C4-2B (cell line): ENCODE measurements around the gene MAMSTR.
A peak's percentile ranks its signal among the peaks of the same experiment; 100 is the strongest.
"Not testable (repeated sequence)": the region's sequence is repeated elsewhere in the genome, so short reads cannot be mapped to it uniquely, and the experiment has no call there.

Source experiments
- H3K27ac ChIP-seq: fragments of 450-650 bp; 2 replicates; pipeline ENCODE4 v1.5.1; 2017
- CTCF ChIP-seq: fragments of 450-650 bp; conservative IDR thresholded peaks from 2 replicates; pipeline ENCODE4 v1.5.1; 2017; ENCODE audit warnings: mild to moderate bottlenecking
- ZFX ChIP-seq: fragments of 450-650 bp; IDR thresholded peaks from 2 replicates; pipeline ENCODE4 v1.6.1; 2017

The MAMSTR gene

GRCh38 chr19:48719263-48720171 is at the start of gene MAMSTR:
Gene MAMSTR, minus strand, starts transcription at chr19:48719725. Its CDS starts 694 bp downstream, at chr19:48719031.
- TF ChIP-seq CTCF: no peak
- no peak for TF ChIP-seq ZFX
- H3K27ac ChIP-seq: peak within 1 kb of the TSS; percentile 69

GRCh38 chr19:48768994-48769713 is 49.6 kb upstream of the MAMSTR start:
- no peak for TF ChIP-seq ZFX
- TF ChIP-seq CTCF: no peak
- H3K27ac ChIP-seq: no peak overlapping the region

- H3K27ac ChIP-seq: not testable (repeated sequence)
Measured at GRCh38 chr19:48768171-48768753, 48.7 kb upstream of the MAMSTR start.

GRCh38 chr19:48765816-48766215 is 46.3 kb upstream of the MAMSTR start:
- not testable (repeated sequence) for H3K27ac ChIP-seq

- H3K27ac ChIP-seq: no peak overlapping the region
- TF ChIP-seq ZFX: no peak
- no peak for TF ChIP-seq CTCF
Measured at GRCh38 chr19:48760504-48761205, 41.1 kb upstream of the MAMSTR start.

- no peak overlapping the region for H3K27ac ChIP-seq
- no peak for TF ChIP-seq ZFX
- no peak for TF ChIP-seq CTCF
Measured at GRCh38 chr19:48757741-48758144, 38.2 kb upstream of the MAMSTR start.

GRCh38 chr19:48757089-48757675 is 37.7 kb upstream of the MAMSTR start:
- TF ChIP-seq CTCF (no peak), ZFX (no peak)
- H3K27ac ChIP-seq: no peak overlapping the region
